ENCODE measurements around the gene ZMIZ1. TPM values are rescaled to one million over a fixed set of nuclear protein-coding genes. Genes with fewer than 3 reads are reported as not detected.
"Not testable (repeated sequence)": the region's sequence is repeated elsewhere in the genome, so short reads cannot be mapped to it uniquely, and the experiment has no call there.

The ZMIZ1 gene
- total RNA-seq, 1 donor = 23.3 TPM

GRCh38 chr10:79275105-79275430 is 206.3 kb downstream of the ZMIZ1 start:
- DNase-seq (ENCODE audit: low read depth) = no peak
- no peak overlapping the region for H3K4me3 ChIP-seq (ENCODE audit: low read depth, low read length)
- no peak for TF ChIP-seq CTCF (IDR thresholded peaks at IDR 0.05; ENCODE audit: insufficient read depth, low read depth, low read length)

GRCh38 chr10:79275431-79275851 is 206.7 kb downstream of the ZMIZ1 start:
- DNase-seq (ENCODE audit: low read depth) = no peak
- no peak overlapping the region for H3K4me3 ChIP-seq (ENCODE audit: low read depth, low read length)
- TF ChIP-seq CTCF (IDR thresholded peaks at IDR 0.05; ENCODE audit: insufficient read depth, low read depth, low read length) = no peak

- DNase-seq (ENCODE audit: low read depth) = no peak
- H3K4me3 ChIP-seq (ENCODE audit: low read depth, low read length) = no peak overlapping the region
- TF ChIP-seq CTCF (IDR thresholded peaks at IDR 0.05; ENCODE audit: insufficient read depth, low read depth, low read length) = no peak
Observed at GRCh38 chr10:79277579-79278269, 209.0 kb downstream of the ZMIZ1 start.

DNA sequence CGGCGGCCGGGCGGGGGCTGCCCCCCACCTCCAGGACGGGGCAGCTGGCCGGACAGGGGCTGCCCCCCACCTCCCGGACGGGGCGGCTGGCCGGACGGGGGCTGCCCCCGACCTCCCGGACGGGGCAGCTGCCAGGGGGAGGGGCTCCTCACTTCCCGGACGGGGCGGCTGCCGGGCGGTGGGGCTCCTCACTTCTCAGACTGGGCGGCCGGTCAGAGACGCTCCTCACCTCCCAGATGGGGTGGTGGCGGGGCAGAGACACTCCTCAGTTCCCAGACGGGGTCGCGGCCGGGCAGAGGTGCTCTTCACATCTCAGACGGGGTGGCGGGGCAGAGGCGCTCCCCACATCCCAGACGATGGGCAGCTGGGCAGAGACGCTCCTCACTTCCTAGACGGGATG is 210.3 kb downstream of the ZMIZ1 start:
- not testable (repeated sequence) for H3K4me3 ChIP-seq (ENCODE audit: low read depth, low read length); DNase-seq (ENCODE audit: low read depth)

- TF ChIP-seq CTCF (IDR thresholded peaks at IDR 0.05; ENCODE audit: insufficient read depth, low read depth, low read length) = no peak
- DNase-seq (ENCODE audit: low read depth) = no peak
- H3K4me3 ChIP-seq (ENCODE audit: low read depth, low read length) = no peak overlapping the region
Observed at GRCh38 chr10:79280956-79281355, 212.2 kb downstream of the ZMIZ1 start.

DNA sequence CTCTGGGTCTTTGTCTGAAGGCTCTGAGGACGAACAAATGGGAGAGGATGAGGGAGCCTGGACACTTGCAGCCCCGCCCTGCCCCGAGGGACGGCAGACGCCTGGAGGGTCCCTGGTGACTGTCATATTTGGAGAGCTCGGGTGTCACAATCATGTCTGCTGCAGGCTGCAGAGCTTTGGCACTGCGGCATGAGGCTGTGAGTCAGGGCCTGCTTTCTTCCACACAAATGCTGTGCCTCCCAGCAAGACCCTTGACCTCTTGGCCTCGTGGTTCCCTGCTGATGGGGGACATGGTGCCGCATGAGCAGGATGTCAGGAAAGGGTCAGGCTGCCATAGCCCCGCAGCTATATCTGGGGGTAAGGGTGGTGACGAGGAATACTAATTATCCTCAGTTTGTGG is 213.6 kb downstream of the ZMIZ1 start:
- H3K4me3 ChIP-seq (ENCODE audit: low read depth, low read length) = no peak overlapping the region
- TF ChIP-seq CTCF (IDR thresholded peaks at IDR 0.05; ENCODE audit: insufficient read depth, low read depth, low read length) = no peak
- peak; percentile 29 for DNase-seq (ENCODE audit: low read depth)

GRCh38 chr10:79283616-79284015 is 214.8 kb downstream of the ZMIZ1 start:
- no peak for TF ChIP-seq CTCF (IDR thresholded peaks at IDR 0.05; ENCODE audit: insufficient read depth, low read depth, low read length)

More at GRCh38 chr10:79283616-79284015, 214.8 kb downstream of the ZMIZ1 start:
- H3K4me3 ChIP-seq (ENCODE audit: low read depth, low read length) = no peak overlapping the region
- no peak for DNase-seq (ENCODE audit: low read depth)
